ENCODE data around the gene RNF8.
"Not testable (repeated sequence)": the region's sequence is repeated elsewhere in the genome, so short reads cannot be mapped to it uniquely, and the experiment has no call there.

The RNF8 gene, protein sequence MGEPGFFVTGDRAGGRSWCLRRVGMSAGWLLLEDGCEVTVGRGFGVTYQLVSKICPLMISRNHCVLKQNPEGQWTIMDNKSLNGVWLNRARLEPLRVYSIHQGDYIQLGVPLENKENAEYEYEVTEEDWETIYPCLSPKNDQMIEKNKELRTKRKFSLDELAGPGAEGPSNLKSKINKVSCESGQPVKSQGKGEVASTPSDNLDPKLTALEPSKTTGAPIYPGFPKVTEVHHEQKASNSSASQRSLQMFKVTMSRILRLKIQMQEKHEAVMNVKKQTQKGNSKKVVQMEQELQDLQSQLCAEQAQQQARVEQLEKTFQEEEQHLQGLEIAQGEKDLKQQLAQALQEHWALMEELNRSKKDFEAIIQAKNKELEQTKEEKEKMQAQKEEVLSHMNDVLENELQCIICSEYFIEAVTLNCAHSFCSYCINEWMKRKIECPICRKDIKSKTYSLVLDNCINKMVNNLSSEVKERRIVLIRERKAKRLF

DNA sequence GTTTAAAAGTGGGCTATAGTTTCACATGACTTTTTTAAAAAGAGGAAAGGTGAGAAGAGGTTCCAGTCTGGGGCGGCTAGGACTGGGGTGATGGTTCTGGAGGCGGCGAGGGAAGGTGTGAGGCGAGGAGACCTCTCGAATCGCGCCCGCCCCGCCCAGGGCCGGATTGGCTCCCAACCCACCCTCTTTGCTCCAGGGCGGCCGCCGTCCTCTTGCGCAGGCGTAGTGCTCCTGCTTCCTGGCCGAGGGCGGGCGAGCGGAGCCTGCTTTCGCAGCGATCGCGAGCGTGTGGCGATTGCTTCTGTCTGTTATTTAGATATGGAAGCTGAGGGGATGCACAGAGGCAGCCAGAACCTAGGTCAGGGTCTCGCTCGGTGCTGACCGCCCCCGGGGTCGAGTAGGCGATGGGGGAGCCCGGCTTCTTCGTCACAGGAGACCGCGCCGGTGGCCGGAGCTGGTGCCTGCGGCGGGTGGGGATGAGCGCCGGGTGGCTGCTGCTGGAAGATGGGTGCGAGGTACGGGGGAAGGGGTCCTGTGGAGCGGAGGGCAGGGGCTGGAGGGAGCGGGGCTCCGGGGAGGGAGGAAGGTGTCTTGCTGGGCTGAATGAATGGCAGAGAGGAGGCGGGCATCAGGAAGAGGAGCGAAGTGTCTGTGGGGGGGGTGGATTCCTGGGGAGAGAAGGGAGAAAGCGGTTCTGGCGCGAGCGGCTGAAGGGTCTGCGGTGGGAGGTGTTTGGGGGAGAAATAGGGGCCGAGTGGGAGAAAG, at the start of gene RNF8:
RNF8 (plus strand) TSS at position 223 of the 765 bp plus-strand sequence; CDS start at position 405, 182 bp downstream.
- H3K4me3 ChIP-seq (ENCODE audit: low read length) = peak within 1 kb of the TSS; percentile 89
- peaks cover 7% of the 10 kb centered on the region for H3K4me1 ChIP-seq (ENCODE audit: insufficient read depth, low read length)
- no peaks in the 10 kb centered on the region for H3K9me3 ChIP-seq (ENCODE audit: insufficient read depth, low read depth, low read length)
- peak within 1 kb of the TSS; percentile 23 for H3K27ac ChIP-seq (ENCODE audit: low read length)
- no peaks in the 10 kb centered on the region for H3K36me3 ChIP-seq (ENCODE audit: insufficient read depth, low read depth, low read length)
- H3K27me3 ChIP-seq (ENCODE audit: insufficient read depth, low read length) = peaks cover 10% of the 10 kb centered on the region; the same call in 1 of the 2 replicates
- peak within 1 kb of the TSS; percentile 83; the same call in 1 of the 2 replicates for H3K9ac ChIP-seq (ENCODE audit: low read depth, low read length)

DNA sequence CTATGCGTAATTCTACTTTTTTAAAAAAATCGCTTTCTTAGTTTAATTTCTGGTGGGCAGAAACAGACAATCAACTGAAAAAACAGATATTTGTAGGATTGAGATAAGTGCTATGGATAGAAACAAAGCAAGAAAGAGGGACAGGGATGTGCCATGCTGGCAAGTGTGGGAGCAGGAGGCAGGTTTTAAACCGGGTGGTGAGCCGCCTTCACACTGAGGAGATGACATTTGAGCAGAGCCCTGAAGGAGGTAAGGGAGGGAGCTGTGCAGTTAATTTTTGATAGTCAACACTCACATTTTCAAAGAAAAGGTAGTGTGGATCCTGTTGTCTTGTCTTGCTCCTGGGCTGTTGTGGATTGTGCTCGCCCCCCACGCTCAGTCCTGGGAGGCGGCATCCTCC, 49.0 kb upstream of the RNF8 start:
- H3K9ac ChIP-seq (ENCODE audit: low read depth, low read length) = no peak overlapping the region
- no peaks in the 10 kb centered on the region for H3K4me1 ChIP-seq (ENCODE audit: insufficient read depth, low read length)
- H3K27me3 ChIP-seq (ENCODE audit: insufficient read depth, low read length) = no peaks in the 10 kb centered on the region
- H3K27ac ChIP-seq (ENCODE audit: low read length) = no peak overlapping the region
- H3K36me3 ChIP-seq (ENCODE audit: insufficient read depth, low read depth, low read length) = peaks cover 35% of the 10 kb centered on the region
- H3K4me3 ChIP-seq (ENCODE audit: low read length) = no peak overlapping the region
- H3K9me3 ChIP-seq (ENCODE audit: insufficient read depth, low read depth, low read length) = no peaks in the 10 kb centered on the region

DNA sequence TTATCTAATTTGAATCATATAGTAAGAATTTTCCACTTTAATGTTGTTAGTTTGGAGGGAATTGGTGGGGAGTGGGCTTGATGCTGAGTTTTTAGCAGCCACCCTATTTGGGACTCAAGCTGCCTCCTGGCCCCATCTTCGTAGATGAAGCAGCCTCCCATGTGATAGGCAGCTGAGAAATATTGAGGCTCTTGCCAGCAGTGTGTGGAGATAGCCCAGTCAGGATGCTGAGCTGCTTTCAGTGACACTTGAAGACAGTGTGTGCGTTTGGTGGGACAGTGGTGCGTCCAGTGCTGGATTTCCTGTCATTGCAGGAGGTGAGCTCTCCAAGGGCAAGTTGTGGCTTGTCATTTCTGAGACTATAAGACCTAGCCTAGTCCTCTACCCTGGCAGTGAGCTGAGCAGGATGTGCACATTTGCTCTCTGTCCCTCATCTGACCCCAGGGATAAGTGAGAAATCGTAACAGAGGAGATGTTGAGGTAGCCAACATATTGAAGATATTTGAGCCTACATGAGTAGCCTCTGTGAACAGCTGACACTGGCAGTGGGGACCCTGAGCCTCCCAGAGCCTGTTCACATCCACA, 47.9 kb upstream of the RNF8 start:
- no peaks in the 10 kb centered on the region for H3K9me3 ChIP-seq (ENCODE audit: insufficient read depth, low read depth, low read length)
- peaks cover 35% of the 10 kb centered on the region for H3K36me3 ChIP-seq (ENCODE audit: insufficient read depth, low read depth, low read length)
- H3K4me3 ChIP-seq (ENCODE audit: low read length) = no peak overlapping the region
- H3K4me1 ChIP-seq (ENCODE audit: insufficient read depth, low read length) = no peaks in the 10 kb centered on the region
- no peaks in the 10 kb centered on the region for H3K27me3 ChIP-seq (ENCODE audit: insufficient read depth, low read length)
- no peak overlapping the region for H3K27ac ChIP-seq (ENCODE audit: low read length)
- no peak overlapping the region for H3K9ac ChIP-seq (ENCODE audit: low read depth, low read length)

DNA sequence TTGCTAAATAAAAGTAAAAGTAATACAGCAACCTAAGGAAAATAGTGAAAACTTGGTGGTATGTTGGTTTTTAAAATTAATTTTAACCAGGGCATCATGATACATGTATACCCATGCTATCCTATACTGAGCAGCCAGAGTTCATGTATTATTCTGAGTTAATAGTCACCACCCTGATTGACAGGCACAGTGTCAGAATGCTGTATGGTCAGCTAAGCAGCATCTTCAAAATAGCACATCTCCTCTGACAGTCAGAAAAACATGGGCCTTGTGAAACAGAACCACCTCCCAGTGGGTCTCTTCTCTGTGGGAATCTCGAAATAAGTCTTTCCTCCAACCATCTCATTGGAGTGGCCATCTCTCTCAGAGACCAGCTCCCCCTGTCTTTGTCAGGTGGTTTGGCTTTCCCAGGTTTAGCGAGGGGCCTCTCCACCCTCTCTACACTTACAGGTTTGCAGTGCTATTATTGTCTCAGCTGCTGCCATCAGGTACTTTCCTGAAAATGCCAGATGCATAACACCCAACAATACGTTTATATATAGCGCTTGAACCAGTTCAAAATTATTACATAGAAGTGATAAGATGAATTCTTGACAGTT, 47.1 kb upstream of the RNF8 start:
- Histone ChIP-seq H3K36me3 (ENCODE audit: insufficient read depth, low read depth, low read length) (peaks cover 32% of the 10 kb centered on the region), H3K27me3 (ENCODE audit: insufficient read depth, low read length) (no peaks in the 10 kb centered on the region), H3K4me3 (ENCODE audit: low read length) (no peak overlapping the region), H3K9ac (ENCODE audit: low read depth, low read length) (no peak overlapping the region), H3K9me3 (ENCODE audit: insufficient read depth, low read depth, low read length) (no peaks in the 10 kb centered on the region), H3K27ac (ENCODE audit: low read length) (no peak overlapping the region), H3K4me1 (ENCODE audit: insufficient read depth, low read length) (no peaks in the 10 kb centered on the region)

DNA sequence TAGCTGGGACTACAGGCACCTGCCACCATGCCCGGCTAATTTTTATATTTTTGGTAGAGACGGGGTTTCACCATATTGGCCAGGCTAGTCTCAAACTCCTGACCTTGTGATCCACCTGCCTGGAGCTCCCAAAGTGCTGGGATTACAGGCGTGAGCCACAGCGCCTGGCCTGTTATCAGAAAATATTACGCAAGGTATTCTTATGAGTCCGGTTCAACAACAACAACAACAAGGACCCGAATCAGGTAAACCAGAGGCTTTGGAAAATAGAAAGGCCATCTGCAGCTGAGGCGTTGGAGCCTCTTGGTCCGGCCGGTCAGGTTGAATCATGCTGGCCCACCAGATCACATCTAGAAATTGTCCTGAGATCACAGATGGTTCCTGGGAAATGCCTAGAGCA, 46.3 kb upstream of the RNF8 start:
- H3K4me3 ChIP-seq (ENCODE audit: low read length); H3K27ac ChIP-seq (ENCODE audit: low read length); H3K27me3 ChIP-seq (ENCODE audit: insufficient read depth, low read length); H3K9me3 ChIP-seq (ENCODE audit: insufficient read depth, low read depth, low read length); H3K9ac ChIP-seq (ENCODE audit: low read depth, low read length); H3K4me1 ChIP-seq (ENCODE audit: insufficient read depth, low read length): not testable (repeated sequence)
- H3K36me3 ChIP-seq (ENCODE audit: insufficient read depth, low read depth, low read length) = peaks cover 37% of the 10 kb centered on the region

DNA sequence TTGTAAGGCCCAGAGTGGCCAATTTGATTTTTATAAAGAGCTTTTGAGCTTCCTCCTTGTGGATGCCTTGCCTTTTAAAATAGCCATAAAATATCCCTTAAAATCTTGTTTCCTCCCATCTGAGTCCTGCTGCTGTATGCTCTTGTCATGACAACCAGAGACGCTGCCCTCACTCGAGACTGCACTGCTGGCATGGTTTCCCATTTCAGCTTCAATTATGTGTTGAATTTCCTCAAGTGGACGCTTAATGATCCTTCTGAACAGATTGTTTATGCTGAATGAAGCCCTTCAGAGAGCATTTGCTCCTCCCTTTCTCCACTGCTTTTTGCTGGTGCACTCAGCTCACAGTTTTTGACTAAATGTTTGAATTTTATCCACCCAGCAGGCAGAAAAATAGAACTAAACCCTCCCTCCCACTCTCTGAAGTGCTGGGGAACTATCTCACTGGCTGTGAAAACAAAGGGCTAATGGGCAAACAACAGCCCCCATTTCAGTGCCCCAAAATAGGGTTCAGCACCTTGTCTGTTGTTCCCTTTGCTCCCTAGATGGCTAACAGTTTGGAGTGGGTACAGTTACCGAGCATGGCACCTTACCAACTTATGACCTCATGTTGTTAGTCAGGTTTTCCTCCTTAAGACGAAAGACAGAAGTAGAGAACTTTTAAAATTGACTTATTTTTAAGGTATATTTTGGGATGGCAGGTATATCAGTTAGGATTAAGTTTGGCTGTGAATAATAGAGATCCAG, 45.5 kb upstream of the RNF8 start:
- no peaks in the 10 kb centered on the region for H3K4me1 ChIP-seq (ENCODE audit: insufficient read depth, low read length)

DNA sequence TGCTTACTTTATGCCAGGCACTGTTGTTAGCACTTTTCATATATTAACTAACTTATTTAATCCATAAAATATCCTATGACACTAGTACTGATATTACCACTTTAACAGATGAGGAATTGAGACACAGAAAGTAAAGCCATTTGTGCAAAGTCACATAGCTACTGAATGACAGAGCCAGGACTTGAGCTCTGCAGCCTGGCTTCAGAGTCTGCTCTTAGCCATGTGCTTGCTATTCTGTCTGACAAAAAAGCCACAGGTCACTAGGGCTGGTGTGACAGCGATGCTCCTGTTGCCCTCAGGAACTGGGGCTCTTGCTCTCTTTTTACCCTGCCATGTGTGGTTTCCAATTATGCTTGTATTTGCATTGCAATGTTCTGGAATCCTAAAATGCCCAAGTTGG, 44.7 kb upstream of the RNF8 start:
- no peak overlapping the region for H3K9ac ChIP-seq (ENCODE audit: low read depth, low read length)
- H3K27ac ChIP-seq (ENCODE audit: low read length) = no peak overlapping the region
- H3K4me3 ChIP-seq (ENCODE audit: low read length) = no peak overlapping the region
- H3K4me1 ChIP-seq (ENCODE audit: insufficient read depth, low read length) = no peaks in the 10 kb centered on the region
- H3K9me3 ChIP-seq (ENCODE audit: insufficient read depth, low read depth, low read length) = no peaks in the 10 kb centered on the region
- peaks cover 43% of the 10 kb centered on the region for H3K36me3 ChIP-seq (ENCODE audit: insufficient read depth, low read depth, low read length)
- no peaks in the 10 kb centered on the region for H3K27me3 ChIP-seq (ENCODE audit: insufficient read depth, low read length)

More for the DNA sequence above, 45.5 kb upstream of the RNF8 start:
- no peaks in the 10 kb centered on the region for H3K9me3 ChIP-seq (ENCODE audit: insufficient read depth, low read depth, low read length)
- no peak overlapping the region for H3K27ac ChIP-seq (ENCODE audit: low read length)
- no peak overlapping the region for H3K9ac ChIP-seq (ENCODE audit: low read depth, low read length)
- peaks cover 37% of the 10 kb centered on the region for H3K36me3 ChIP-seq (ENCODE audit: insufficient read depth, low read depth, low read length)
- no peak overlapping the region for H3K4me3 ChIP-seq (ENCODE audit: low read length)
- no peaks in the 10 kb centered on the region for H3K27me3 ChIP-seq (ENCODE audit: insufficient read depth, low read length)

DNA sequence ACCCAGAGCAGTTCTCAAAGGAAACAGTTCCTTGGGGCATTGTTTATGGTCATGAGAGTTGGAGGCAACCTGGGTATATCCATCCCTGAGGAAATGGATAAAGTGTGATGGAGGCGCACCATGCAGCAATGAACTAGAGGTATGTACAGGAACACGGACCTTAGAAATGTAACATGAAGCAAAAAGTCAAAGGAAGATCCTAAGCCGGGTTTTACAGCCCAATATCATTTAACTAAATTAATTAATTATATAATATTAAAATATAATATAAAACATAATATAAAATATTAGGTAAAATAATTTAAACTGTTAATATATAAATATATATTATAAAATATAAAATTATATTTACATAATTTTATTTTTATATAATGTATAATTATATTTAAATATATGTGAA, 44.1 kb upstream of the RNF8 start:
- no peaks in the 10 kb centered on the region for H3K4me1 ChIP-seq (ENCODE audit: insufficient read depth, low read length)

DNA sequence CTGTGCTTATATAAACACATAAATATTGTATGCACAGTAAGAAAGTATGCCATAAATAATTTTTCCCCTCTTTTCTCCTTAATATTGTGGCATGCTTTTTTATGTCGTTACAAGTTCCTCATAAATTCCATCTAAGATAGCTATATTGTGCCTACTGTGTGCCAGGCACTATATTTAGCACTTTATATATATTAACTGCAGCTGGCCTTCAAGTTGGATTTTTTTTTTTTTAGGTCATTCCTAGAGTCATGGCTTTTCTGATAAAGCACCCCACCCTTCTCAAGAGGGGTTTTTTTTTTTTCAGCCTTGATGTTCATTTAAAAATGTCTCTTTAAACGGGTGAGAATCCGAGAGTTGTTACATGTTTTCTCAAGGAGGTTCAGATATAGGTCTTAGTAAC, 42.8 kb upstream of the RNF8 start:
- no peaks in the 10 kb centered on the region for H3K27me3 ChIP-seq (ENCODE audit: insufficient read depth, low read length)
- H3K9ac ChIP-seq (ENCODE audit: low read depth, low read length) = no peak overlapping the region
- H3K4me3 ChIP-seq (ENCODE audit: low read length) = no peak overlapping the region
- H3K27ac ChIP-seq (ENCODE audit: low read length) = no peak overlapping the region
- no peaks in the 10 kb centered on the region for H3K9me3 ChIP-seq (ENCODE audit: insufficient read depth, low read depth, low read length)
- peaks cover 46% of the 10 kb centered on the region for H3K36me3 ChIP-seq (ENCODE audit: insufficient read depth, low read depth, low read length)
- no peaks in the 10 kb centered on the region for H3K4me1 ChIP-seq (ENCODE audit: insufficient read depth, low read length)

More for the DNA sequence above, 44.1 kb upstream of the RNF8 start:
- Histone ChIP-seq H3K27ac (ENCODE audit: low read length) (no peak overlapping the region), H3K9me3 (ENCODE audit: insufficient read depth, low read depth, low read length) (no peaks in the 10 kb centered on the region), H3K4me3 (ENCODE audit: low read length) (no peak overlapping the region), H3K36me3 (ENCODE audit: insufficient read depth, low read depth, low read length) (peaks cover 39% of the 10 kb centered on the region), H3K27me3 (ENCODE audit: insufficient read depth, low read length) (no peaks in the 10 kb centered on the region), H3K9ac (ENCODE audit: low read depth, low read length) (no peak overlapping the region)

DNA sequence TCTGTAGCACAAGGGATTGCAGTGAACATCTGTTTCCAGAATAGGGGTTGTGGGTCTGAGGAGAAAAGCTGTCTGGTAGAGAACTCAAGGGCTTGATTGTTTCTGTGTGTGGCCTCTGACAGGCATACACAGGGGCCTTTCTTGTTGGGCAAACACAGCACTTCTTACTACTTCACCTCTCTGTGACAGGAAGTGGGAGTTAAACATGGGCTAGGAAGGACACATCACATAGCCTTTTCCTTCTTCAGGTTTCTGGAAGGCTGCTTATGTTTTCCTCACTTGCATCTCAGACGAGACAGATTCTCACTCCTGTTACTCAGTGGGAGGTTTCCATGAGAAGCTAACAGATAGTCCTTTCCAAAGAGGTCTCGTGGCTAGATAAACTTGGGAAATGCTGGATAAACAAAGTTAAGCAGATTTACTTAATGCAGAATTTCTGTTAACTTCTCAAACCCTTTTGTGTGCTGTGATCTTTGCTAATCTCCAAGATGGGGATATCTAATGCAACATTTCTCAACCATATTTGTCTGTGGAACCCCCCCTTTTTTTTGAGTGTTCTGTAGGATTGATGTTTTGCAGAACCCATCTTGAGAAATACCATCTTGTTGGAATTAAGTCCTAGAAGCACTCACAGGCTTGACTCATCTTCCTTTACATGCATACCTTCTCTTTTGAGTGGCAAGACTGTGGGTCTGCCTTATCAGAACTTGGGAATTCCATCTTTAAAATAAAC, 41.9 kb upstream of the RNF8 start:
- Histone ChIP-seq H3K27me3 (ENCODE audit: insufficient read depth, low read length) (no peaks in the 10 kb centered on the region), H3K4me1 (ENCODE audit: insufficient read depth, low read length) (no peaks in the 10 kb centered on the region), H3K9me3 (ENCODE audit: insufficient read depth, low read depth, low read length) (no peaks in the 10 kb centered on the region), H3K27ac (ENCODE audit: low read length) (no peak overlapping the region), H3K4me3 (ENCODE audit: low read length) (no peak overlapping the region), H3K9ac (ENCODE audit: low read depth, low read length) (no peak overlapping the region), H3K36me3 (ENCODE audit: insufficient read depth, low read depth, low read length) (peaks cover 46% of the 10 kb centered on the region)

Measured in iPS-20b (cell line).